Gastrocnemius medialis (tissue), 4 donors: ENCODE results near the gene NTM. TPM values are rescaled to one million over a fixed set of nuclear protein-coding genes. Genes with fewer than 3 reads are reported as not detected.

ENCODE experiments used
- ATAC-seq, 2 donors: fragments of 150-250 bp; one replicate each; pipeline ENCODE4 v1.9.1; 2016
- DNase-seq, 2 donors: peaks; one replicate each; pipeline ENCODE4 v3.0.0-alpha.2; 2019
- H3K27ac ChIP-seq, 4 donors: fragments of 200-600 bp; sonication (generic); 1 replicate in 1 of 4; 2 replicates in 3 of 4; pipeline ENCODE4 v1.5.1; 2016 to 2018; ENCODE audit warnings: mild to moderate bottlenecking in 2 of 4, moderate library complexity in 1 of 4
- H3K27me3 ChIP-seq, 3 donors: fragments of 200-600 bp; sonication (generic) in 2 of 3; 1 replicate in 1 of 3; 2 replicates in 2 of 3; pipeline versions ENCODE4 v1.5.1 to v1.6.0; 2016 to 2019; ENCODE audit warnings: mild to moderate bottlenecking in 1 of 3, moderate library complexity in 1 of 3
- H3K36me3 ChIP-seq, 2 donors: fragments of 200-600 bp; sonication (generic) in 1 of 2; one replicate each; pipeline ENCODE4 v1.5.1; 2017 to 2018
- H3K4me1 ChIP-seq, 2 donors: fragments of 200-600 bp; sonication (generic) in 1 of 2; one replicate each; pipeline ENCODE4 v1.5.1; 2016 to 2017; ENCODE audit warnings: mild to moderate bottlenecking in 2 of 2
- H3K4me3 ChIP-seq, 4 donors: fragments of 200-600 bp; sonication (generic) in 3 of 4; 1 replicate in 1 of 4; 2 replicates in 3 of 4; pipeline ENCODE4 v1.5.1; 2016 to 2019; ENCODE audit warnings: mild to moderate bottlenecking in 2 of 4
- H3K9me3 ChIP-seq, 3 donors: fragments of 200-600 bp; sonication (generic) in 2 of 3; 1 replicate in 1 of 3; 2 replicates in 2 of 3; pipeline ENCODE4 v1.5.1; 2016 to 2019
- POLR2A ChIP-seq, 2 donors: fragments of 450-650 bp; IDR thresholded peaks; one replicate each; pipeline ENCODE4 v1.6.1; 2017; ENCODE audit warnings: antibody characterized with exemption in 2 of 2, mild to moderate bottlenecking in 2 of 2, moderate library complexity in 2 of 2
- in situ Hi-C, 4 donors: fragments of 200-750 bp; cut with MboI; loops; one replicate each; pipeline versions ENCODE4 v1.15.0 to v1.8.0; 2017; ENCODE audit warnings: low sequenced_read_pairs in 4 of 4
- intact Hi-C: fragments of 100-400 bp; cut with DNase I; formaldehyde crosslinking; loops from one replicate; pipeline ENCODE4 v1.15.1; 2023; ENCODE audit warnings: low total_unique reads
- total RNA-seq, 4 donors: library from RNA; depleted of rRNA; stranded (reverse); fragments of >200 nt; gene quantifications; one replicate each; pipeline versions ENCODE4 v1.1.0 to v1.2.3, GENCODE V29; 2016
- TF ChIP-seq, protein P1 (sequence below), 5 experiments: fragments of 450-650 bp in 3 of 5; fragments of 200-600 bp in 2 of 5; sonication (generic) in 2 of 5; IDR thresholded peaks in 4 of 5; conservative IDR thresholded peaks in 1 of 5; 1 replicate in 4 of 5; 2 replicates in 1 of 5; pipeline ENCODE4 v1.5.1; 2016 to 2019; ENCODE audit warnings: antibody characterized with exemption in 5 of 5, mild to moderate bottlenecking in 3 of 5, moderate library complexity in 3 of 5

The NTM gene
- total RNA-seq, 4 donors from 2014 or later: 0.69 TPM; not detected in 3

DNA sequence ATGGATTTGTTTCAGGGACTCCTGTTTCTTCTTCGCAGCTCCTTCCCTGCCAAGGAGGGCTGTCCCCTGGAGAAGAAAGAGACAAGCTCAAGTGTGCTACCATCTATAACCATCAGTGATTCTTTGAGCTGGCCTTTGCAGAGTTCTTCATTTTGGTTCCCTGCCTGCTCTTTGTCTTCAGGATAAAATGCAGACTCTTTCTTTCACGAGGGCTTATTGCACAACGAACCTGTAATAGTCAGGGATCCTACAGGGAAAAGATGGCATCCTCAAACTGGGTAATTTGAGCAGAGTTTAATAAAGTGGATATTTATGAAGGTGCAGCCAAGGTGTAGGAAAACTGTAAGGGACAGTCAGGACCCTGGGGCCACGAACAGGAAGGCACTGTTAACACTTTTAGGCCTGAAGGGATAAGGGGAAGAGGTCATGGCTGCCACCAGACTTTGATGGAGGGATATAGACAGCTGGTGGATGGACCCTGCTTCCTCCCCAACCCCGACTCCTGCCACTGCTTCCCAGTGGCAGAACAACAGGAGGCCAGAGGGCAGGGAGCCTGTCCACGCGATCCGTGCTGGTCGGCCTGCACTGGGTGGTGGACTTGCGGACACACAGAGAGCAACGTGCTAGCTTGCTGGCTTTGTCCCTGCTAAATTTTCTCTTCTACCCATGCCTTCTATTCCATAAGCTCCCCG is 767.0 kb downstream of the NTM start:
- in situ Hi-C loops: loop anchor here in 3 of 4 donors (25.0 kb wide), 2 partner anchors 275 to 400 kb away; no protein-coding TSS in a partner anchor

DNA sequence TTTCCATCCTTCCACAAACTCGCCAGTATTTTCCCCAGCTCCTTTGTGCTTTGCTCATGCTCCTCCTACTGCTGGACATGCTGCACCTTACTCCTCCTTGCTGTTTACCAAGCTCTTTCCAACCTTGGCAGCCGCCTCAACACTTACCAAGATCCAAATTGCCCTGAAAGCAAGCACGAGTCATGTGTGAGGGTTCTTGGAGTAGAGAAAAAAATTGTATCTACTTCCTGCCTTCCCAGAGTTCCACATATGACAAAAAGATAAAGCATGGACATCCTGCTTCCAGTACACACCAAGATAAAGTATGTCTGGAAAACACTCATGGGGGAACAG is 767.5 kb downstream of the NTM start:
- TF ChIP-seq, protein P1, sequence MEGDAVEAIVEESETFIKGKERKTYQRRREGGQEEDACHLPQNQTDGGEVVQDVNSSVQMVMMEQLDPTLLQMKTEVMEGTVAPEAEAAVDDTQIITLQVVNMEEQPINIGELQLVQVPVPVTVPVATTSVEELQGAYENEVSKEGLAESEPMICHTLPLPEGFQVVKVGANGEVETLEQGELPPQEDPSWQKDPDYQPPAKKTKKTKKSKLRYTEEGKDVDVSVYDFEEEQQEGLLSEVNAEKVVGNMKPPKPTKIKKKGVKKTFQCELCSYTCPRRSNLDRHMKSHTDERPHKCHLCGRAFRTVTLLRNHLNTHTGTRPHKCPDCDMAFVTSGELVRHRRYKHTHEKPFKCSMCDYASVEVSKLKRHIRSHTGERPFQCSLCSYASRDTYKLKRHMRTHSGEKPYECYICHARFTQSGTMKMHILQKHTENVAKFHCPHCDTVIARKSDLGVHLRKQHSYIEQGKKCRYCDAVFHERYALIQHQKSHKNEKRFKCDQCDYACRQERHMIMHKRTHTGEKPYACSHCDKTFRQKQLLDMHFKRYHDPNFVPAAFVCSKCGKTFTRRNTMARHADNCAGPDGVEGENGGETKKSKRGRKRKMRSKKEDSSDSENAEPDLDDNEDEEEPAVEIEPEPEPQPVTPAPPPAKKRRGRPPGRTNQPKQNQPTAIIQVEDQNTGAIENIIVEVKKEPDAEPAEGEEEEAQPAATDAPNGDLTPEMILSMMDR (IDR thresholded peaks at IDR 0.05 in 4 of 5, conservative IDR thresholded peaks at IDR 0.05 in 1 of 5): no peak
- TF ChIP-seq POLR2A (IDR thresholded peaks at IDR 0.05): no peak
- Histone ChIP-seq H3K36me3 (no peaks in the 10 kb centered on the region), H3K27ac (no peak overlapping the region), H3K27me3 (no peaks in the 10 kb centered on the region), H3K4me1 (no peaks in the 10 kb centered on the region), H3K9me3 (no peaks in the 10 kb centered on the region), H3K4me3 (no peak overlapping the region)
- ATAC-seq: no peak
- intact Hi-C loops (no loop called here), in situ Hi-C loops (loop anchor here in 3 of 4 donors (25.0 kb wide), 2 partner anchors 276 to 401 kb away; no protein-coding TSS in a partner anchor)
- no peak for DNase-seq

More for the DNA sequence above, 767.0 kb downstream of the NTM start:
- H3K4me3 ChIP-seq: no peak overlapping the region
- no peaks in the 10 kb centered on the region for H3K4me1 ChIP-seq
- ATAC-seq (no peak), DNase-seq (no peak)
- no peaks in the 10 kb centered on the region for H3K27me3 ChIP-seq
- intact Hi-C loops: no loop called here
- H3K9me3 ChIP-seq: no peaks in the 10 kb centered on the region
- no peaks in the 10 kb centered on the region for H3K36me3 ChIP-seq
- no peak for TF ChIP-seq POLR2A (IDR thresholded peaks at IDR 0.05)
- TF ChIP-seq, protein P1 (IDR thresholded peaks at IDR 0.05 in 4 of 5, conservative IDR thresholded peaks at IDR 0.05 in 1 of 5): no peak
- no peak overlapping the region for H3K27ac ChIP-seq

DNA sequence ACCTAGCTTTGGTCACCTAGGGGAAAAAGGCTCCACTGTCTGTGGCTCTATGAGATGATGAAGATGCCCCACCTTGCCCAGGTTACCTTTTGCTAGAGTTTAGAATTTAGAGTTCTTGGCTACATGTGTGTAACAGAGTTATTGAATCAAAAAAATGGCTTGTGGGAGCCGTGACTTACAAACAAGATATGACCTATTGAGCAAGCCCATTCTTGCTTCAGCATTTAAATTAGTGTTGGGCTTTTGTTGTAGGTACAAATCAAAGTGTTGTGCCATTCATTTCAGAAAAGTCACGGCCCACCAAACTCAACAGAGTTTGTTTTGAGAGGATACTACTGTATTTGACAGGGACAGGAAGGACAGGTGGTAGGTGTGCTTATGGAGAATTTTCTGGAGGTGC is 768.8 kb downstream of the NTM start:
- no peak overlapping the region for H3K27ac ChIP-seq
- no peaks in the 10 kb centered on the region for H3K4me1 ChIP-seq
- no peaks in the 10 kb centered on the region for H3K36me3 ChIP-seq
- H3K4me3 ChIP-seq: no peak overlapping the region
- H3K27me3 ChIP-seq: no peaks in the 10 kb centered on the region
- ATAC-seq (no peak), DNase-seq (no peak)
- H3K9me3 ChIP-seq: no peaks in the 10 kb centered on the region
- intact Hi-C loops (no loop called here), in situ Hi-C loops (loop anchor here in 3 of 4 donors (25.0 kb wide), 2 partner anchors 277 to 402 kb away; no protein-coding TSS in a partner anchor)
- no peak for TF ChIP-seq POLR2A (IDR thresholded peaks at IDR 0.05)
- TF ChIP-seq, protein P1 (IDR thresholded peaks at IDR 0.05 in 4 of 5, conservative IDR thresholded peaks at IDR 0.05 in 1 of 5): no peak

DNA sequence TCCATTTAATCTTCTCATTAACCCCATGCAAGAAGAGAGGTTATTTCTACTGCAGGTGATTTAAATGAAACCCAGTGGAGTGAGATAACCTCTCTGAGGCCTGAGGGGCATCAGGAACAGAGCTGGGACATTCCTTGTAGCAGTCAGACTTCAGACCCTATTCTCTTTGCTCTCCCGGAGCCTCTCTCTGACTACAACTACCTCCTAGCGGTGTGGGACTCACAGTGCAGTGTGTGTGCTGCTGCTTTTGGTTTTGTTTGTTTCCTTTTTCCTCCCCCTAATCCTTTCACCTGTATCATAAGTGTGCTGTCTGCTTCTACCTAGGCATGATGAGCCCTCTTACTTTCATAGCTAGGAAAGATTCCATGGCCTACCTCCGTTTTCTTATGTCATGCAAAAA is 769.6 kb downstream of the NTM start:
- TF ChIP-seq, protein P1 (IDR thresholded peaks at IDR 0.05 in 4 of 5, conservative IDR thresholded peaks at IDR 0.05 in 1 of 5): no peak
- no peak for TF ChIP-seq POLR2A (IDR thresholded peaks at IDR 0.05)
- no peak overlapping the region for H3K27ac ChIP-seq
- intact Hi-C loops: no loop called here
- H3K4me1 ChIP-seq: no peaks in the 10 kb centered on the region
- H3K4me3 ChIP-seq: no peak overlapping the region
- no peak for ATAC-seq
- in situ Hi-C loops: loop anchor here in 3 of 4 donors (25.0 kb wide), 2 partner anchors 278 to 403 kb away; no protein-coding TSS in a partner anchor
- H3K36me3 ChIP-seq: no peaks in the 10 kb centered on the region
- no peak for DNase-seq
- H3K9me3 ChIP-seq: no peaks in the 10 kb centered on the region
- no peaks in the 10 kb centered on the region for H3K27me3 ChIP-seq
